ENCODE data around the gene MTMR11.

MTMR11 gene

DNA sequence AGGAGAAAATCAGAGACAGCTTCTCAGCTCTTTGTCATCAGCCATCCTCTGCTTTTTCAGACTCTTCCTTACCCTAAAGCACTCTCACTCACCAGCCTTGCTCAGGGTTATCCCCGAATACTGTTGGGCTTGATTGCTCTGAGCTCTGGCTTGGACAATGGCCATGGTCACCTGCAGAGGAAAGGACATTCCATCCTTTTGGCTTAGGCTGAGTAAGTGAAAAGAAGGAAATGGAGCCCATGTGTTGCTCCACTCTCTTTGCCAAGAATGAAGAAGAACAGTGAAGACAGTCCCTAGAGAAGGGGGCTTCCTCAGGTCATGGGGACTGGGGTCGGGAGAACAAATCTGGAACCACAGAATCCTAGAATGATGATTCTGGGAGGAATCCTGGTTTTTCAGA is 2.3 kb downstream of the MTMR11 start:
- DNase-seq (ENCODE audit: low read depth in 2 of 2) = no peak

DNA sequence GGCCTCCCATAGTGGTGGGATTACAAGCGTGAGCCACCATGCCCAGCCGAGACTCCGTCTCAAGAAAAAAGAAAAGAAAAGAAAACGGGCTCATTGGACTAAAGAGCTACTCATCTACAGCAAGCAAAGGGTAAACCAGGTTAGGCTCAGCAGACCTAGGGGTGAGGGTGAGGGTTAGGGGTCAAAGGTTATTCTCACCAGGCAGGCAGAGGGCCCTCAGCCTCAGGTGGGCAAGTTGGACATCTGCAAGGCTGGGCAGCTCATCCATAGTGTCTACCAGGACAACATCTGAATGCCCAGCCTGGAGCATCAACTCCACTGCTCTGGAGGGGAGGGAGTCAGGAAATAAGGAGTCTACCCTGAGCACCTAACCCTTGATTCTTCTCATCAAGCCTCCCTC is 3.5 kb downstream of the MTMR11 start:
- DNase-seq (ENCODE audit: low read depth in 2 of 2) = no peak

DNA sequence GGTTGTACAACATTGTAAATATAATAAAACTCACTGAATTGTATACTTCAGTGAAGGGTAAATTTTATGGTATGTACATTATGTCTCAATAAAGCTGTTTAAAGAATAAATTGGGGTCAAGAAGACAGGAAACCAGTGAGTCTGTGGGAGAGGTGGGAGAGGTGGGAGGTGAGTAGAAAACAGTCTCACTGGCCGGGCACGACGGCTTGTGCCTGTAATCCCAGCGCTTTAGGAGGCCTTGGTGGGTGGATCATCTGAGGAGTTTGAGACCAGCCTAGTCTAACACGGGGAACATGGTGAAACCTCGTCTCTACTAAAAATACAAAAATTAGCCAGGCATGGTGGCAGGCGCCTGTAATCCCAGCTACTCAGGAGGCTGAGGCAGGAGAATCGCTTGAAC is 4.2 kb downstream of the MTMR11 start:
- no peak for DNase-seq (ENCODE audit: low read depth in 2 of 2)

DNA sequence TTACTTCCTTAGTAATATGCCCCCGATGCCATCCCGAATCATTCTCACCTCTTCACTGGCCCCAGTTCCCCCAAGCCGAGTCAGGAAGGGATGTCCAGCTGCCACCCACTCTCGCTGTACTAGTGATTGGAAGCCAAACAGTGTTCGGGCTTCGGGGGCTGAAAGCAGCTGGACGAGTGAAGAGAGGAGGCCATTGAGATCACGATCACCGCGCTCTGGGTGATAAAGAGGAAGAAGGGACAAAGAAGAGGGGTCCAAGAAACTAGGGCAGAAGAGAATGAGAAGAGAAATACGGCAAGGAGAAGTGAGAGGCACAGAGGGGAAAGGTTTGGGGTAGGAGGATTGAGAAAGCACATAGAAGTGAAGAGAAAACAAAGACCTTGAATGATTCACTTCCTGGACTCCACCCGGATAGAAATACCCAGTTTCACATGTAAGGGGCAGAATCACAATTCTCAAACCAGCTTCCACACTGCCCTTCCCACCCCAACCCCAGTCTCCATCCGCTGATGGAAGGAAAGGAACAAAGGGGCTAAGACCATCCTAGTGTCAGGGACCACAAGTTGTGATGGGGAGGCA is 5.4 kb downstream of the MTMR11 start:
- DNase-seq (ENCODE audit: low read depth in 2 of 2) = no peak

DNA sequence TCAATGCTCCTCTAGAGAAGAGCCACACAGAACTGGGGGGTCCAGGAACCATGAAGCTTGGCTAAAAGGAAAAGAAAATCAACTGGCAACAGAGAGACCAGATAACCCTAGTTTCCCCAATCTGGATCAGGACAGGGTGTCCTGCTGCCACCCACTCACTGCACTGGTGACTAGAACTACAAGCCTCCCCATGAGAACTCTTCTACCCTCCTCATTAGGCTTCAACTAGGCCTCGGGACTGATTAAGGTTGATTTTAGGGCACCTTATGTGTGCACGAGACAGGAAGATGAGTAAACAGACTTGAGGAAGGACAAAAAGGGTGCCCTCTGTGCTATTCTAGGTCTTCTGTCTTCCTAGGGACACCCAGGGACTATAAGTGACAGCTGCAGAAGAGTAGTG is 6.8 kb downstream of the MTMR11 start:
- DNase-seq (ENCODE audit: low read depth in 2 of 2) = no peak

DNA sequence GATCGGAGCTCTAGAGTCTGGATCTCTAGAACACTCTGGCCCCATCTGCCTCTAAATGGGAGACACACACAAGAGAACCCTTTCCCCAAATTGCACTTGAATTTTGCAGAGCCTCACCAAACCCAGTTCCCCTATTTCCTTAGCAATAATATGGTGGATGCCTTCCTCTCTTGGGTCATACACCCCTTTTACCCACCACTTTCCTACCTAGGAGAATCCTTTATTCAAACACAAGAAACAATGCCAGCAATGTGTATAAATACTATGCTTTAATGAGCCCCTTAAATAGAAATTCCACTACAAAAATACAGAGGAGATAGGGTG is 8.3 kb downstream of the MTMR11 start:
- no peak for DNase-seq (ENCODE audit: low read depth in 2 of 2)

DNA sequence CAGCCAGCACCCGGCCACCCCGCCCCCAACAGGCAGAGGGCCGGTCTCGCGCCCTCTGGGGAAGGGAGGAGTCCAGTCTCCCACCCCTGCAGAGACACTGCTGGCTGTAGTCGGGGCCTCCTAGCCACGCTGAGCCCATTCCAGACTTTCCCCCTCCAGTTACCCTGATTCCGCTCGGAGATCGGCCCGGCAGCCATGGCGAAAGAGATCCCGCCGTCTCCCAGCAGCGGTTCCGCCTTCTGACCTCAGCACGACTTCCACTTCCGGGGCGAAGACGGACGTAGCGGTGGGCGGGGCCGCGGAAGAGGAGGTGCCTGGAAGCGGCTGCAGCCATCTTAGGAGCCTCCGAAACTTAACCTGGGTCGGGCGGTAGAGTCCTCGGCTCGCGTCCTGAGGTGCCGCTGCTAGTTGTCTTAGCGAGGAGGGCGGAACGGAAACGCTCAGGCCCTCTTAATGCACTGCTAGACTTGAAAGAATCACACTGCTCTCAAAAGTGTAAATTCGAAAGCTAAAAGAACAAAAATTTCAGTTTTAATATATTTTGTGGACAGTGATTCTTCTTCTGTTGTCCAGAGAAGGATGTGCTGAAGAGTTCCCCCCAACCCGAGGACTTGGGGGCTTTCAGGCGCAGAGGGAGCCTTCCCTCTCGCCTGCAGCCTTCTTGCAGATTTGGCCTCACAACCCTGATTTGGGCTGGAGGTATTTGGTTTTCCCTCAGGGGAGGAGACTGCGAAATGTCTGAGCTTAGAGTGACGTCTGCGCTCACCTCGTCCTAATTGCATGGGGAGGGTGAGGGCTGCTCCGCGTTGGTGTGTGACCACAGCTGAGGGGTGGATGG is 8.9 kb downstream of the MTMR11 start, which contains the start of gene SF3B4:
Gene SF3B4 (minus strand): TSS at position 241 of the 838 bp plus-strand sequence. CDS start 44 bp downstream, at position 197.
- peak; percentile 91 to 93 for DNase-seq (ENCODE audit: low read depth in 2 of 2)

DNA sequence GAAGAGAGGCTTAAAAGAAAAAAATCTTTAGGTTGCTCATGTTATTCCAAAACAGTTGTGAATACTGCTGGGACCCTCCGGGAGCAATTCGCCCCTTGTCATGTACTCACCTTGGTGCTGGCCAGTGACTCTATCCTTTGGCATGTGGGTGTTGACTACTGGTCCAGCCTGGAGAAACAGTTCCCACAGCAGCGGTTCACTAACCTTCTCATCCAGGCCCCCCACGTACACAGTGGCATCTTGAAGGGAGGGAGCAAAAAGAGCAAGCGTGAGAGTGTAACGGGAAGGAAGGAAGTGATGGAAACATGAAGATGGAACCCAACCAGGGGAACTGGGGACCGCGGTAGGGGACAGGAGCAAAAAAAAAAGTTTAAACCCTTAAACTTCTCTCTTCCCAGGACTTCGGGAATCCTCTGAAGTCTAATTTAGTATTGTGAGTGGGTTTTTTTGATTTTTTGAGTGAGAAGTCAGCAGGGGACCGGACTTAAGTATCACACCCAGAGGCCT is 9.6 kb downstream of the MTMR11 start:
- DNase-seq (ENCODE audit: low read depth in 2 of 2) = no peak

DNA sequence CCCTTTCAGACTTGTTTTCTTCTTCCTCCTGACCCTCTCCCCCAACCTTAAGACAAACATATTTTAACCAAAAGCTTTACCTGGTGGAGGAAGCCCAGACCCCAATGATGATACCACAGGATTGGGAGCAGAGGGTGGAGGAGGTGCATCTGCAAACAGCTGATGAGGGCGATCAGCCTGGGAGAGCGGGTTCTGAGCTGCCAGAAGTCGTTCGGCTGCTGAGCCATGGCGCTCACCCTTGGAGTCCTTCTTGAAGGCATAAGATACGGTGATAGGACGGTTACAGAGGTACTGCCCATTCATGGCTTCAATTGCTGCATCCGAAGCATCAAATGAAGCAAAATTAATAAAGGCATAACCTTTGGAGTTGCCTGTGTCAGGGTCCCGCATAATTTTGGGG is 10.4 kb downstream of the MTMR11 start:
- DNase-seq (ENCODE audit: low read depth in 2 of 2) = no peak

DNA sequence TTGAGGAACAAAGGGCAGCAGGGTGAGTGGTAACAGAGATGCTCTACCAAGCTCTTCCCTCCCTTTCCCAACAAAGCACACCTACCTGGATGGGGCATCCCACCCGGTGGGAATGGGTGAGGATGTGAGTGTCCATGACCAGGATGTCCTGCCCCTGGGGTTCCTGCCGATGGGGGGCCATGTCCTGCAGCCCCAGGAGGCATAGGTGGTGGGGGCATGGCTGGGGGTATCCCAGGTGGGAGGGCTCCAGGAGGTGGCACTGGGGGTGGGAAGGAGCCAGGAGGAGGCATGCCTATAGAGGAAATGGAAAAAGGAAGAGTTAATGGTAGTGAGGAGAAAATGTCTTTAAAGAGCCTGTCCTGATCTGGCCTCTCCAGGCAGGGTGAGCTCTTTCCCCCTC is 10.9 kb downstream of the MTMR11 start:
- DNase-seq (ENCODE audit: low read depth in 2 of 2) = no peak

DNA sequence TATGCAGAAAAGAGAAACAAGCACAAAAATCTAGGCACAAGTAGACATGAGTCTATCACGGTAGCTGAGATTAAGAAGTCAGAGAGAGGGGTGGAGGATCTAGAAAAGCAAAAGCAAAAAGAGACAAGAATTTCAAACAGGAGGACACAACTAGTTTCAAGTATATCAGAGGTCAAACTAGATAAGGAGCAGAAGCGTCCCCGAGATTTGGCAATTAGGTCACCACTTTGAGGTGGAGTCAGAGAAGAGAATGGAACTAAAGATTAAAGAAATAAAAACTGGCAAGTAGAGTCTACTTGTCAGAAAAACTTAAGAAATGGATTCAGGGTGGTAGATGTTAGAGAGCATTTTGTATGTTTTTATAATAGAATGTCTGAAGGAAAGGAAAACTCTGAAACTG is 11.3 kb downstream of the MTMR11 start:
- DNase-seq (ENCODE audit: low read depth in 2 of 2) = no peak

DNA sequence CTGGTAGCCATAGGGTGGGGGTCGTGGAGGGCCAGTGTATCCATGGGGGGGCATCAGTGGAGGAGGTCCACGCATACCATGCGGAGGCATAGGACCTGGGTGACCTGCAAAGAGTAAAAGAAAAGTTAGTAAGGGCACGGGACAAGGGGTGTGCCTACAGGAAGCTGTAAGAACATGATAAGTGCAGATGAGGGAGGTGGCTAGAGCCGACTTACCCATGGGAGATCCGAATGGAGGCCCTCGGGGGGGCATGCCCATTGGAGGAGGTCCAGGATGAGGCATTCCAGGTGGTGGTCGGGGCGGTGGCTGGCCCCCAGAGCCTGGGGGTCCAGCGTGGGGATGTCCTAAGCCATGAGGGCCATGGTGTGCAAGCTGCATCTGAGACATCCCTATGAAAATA is 13.1 kb downstream of the MTMR11 start:
- DNase-seq (ENCODE audit: low read depth in 2 of 2) = no peak

DNA sequence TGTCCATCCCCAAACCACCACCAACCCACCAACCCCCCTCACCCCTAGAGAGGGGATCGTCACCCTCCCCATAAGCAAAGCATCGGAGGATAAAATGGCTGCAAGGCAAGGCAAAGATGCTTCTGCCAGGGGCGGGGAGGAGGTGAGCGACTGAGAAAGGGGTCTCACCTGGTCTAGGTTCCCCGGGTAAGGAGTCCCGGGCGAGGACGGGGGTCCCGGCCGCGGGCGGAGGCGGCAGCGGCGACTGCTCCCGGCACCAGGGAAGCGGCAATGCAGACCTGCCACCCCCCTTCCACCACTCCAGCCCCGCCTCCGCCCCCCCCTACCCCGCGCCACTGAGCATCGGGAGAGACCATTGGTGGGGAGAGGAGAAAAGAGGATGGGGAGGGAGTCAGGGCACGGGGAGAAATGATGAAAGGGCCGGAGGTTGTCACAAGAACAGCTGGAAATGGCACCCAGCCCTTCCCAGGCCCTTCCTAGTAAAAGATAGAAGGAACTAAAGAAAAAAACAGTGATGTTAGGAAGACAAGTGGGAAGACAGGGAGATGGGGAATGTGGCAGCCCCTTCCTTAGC is 19.0 kb downstream of the MTMR11 start, which contains the start of gene SV2A:
Gene SV2A (minus strand): TSS at position 274 of the 574 bp plus-strand sequence. CDS start 4,004 bp downstream, outside the sequence.
- DNase-seq (ENCODE audit: low read depth in 2 of 2) = peak; percentile 15 to 40

DNA sequence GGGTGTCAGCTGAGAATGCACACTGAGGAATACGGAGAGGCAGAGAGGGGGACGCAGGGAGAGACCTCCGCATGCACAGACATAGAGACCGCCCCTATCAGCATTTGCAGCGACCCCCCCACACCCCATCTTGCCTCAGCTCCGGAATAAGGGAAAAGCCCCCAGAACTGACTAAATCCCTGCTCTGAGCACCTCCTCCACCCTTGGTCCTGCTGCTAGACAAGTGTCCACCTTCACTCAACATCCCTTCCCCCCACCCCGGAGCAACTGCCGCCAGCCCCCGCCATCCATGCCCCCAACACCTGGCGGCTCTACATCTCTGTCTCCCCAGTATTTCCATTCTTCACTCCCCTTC is 19.8 kb downstream of the MTMR11 start:
- no peak for DNase-seq (ENCODE audit: low read depth in 2 of 2)

DNA sequence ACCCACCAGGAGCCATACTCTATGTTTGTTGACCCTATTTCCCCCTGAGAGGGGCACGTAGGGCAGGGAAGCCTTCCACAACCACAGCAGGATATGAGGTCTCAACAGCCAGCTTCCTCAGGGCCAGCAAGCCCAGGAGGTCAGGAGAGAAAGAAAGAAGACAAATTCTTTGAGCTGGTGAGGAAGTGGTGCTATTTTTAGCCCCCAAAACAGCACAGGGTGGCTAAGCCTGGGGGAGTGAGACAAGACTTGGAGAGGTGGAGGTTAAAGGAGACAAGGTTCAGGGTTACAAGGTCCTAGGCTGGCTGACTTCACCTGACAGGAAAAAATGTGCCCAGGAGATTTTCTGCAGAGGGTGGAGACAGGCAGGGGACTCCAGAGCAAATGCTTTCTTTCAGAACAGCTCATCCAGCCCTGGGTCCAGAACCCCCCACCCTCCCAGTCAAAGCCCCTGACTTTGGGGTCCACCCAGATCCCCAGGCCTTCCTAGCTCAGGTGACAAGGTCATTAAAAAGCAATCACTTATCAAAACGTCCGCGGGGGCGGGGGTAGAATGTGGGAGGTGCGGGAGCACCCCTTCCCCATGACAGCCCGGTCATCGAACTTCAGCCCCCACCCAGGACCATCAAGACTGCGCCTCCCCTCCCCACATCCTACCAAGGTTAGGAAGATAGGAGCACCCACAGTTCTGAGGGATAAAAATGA is 20.3 kb downstream of the MTMR11 start:
- no peak for DNase-seq (ENCODE audit: low read depth in 2 of 2)

DNA sequence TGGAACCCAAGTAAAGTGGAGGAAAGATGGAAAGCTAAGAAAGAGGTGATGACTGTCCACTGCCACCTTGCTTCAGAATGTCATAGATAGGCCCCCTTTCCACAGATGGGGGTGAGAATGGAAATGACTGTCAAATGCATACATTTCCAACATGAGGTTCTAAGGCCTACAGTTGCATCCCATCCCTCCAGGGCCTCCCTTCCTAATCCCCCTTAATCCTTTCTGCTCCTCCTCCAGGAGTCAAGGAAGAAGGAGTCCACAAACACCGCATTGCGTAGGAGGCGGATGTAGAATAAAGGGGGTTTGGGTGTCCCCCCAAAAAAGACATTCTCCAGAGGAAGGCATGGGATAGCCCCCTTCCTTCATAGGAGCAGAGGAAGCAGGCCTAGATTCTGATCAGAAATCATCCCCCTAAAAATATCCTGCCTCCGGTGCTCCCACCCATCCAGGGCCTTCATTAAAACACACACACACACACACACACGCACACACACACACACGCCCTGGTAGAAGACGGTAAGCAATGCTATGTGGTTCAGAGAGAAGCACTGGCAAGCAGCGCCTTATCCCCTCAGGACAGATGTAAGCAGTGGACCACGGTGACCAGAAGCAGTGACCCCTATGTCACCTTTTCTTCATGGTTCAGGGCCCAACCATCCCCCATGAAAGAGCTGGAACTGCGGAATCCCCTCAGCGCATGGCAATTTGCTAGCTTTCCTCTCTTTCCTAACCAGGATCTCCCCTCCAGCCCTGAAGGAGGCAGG is 21.1 kb downstream of the MTMR11 start:
- DNase-seq (ENCODE audit: low read depth in 2 of 2) = no peak

DNA sequence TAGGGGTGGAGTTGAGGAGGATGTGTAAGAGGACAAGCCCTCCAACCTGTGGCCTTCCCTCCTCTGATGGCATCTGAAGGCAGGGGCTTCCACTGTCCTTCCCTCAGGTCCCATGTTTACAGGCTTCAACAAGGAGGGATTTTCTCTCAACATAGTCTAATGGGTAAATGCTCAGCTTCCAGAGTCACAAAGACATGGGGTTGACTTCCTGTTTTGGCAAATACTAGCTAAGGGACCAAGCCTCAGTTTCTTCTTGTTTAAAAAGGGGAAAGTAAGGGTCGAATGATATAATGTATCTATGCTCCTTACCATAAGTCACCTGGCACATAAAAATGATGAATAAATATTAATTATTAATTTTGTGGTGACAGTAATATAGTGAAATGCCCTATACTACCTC is 22.1 kb downstream of the MTMR11 start:
- DNase-seq (ENCODE audit: low read depth in 2 of 2) = no peak

DNA sequence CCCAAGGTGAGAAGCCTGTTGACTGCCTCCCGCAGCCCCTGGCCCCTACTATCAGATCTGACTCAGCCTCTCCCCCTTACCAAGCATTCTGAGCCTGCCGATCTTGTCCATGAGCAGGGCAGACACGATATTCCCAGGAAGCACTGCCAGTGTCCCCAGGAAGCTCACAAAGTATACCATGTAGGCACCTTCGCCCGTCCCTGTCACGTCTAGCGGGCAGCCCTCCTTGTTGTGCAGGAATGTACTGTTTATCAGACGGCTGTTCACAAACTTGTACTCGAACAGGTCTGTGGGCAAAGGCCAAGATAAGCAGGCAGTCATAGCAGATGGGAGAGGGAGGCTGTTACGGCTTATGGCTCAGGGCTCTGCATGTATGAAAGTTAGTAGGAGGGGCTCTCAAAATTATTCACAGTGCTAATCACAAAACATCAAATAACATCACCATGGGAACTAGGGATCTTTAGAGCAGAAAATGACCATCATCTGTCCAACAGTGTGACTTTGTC is 30.1 kb downstream of the MTMR11 start:
- DNase-seq (ENCODE audit: low read depth in 2 of 2) = no peak

DNA sequence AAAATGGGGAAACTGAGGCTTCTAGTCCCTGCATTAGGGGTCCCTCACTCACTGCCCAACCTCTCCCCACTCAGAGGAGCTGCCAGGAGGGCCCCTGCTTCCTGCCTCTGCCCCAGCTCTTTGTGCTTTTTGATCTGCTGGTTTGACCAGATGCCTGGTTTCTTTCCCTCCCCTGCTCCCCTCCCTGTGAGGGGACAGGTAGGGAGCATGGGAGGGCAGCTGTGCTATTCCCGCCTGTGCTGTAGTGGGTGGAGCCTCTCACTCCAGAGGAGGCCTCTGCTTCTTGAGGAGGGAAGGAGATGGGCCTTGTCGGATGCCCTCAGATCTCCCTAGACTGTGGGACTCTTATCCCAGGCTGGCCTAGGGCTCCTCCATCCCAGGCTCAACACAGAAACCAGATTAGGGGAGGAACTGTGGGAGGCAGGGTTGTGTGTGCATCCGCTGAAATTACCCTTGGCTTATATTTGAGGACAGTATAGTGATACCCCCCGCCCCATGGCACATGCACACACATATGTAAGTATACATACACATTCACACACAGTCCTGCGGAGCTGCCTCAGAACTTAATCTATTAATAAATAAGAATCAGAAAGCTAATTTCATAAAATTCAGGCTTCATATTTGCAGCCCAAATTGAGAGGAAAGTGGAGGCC is 32.7 kb downstream of the MTMR11 start:
- no peak for DNase-seq (ENCODE audit: low read depth in 2 of 2)

DNA sequence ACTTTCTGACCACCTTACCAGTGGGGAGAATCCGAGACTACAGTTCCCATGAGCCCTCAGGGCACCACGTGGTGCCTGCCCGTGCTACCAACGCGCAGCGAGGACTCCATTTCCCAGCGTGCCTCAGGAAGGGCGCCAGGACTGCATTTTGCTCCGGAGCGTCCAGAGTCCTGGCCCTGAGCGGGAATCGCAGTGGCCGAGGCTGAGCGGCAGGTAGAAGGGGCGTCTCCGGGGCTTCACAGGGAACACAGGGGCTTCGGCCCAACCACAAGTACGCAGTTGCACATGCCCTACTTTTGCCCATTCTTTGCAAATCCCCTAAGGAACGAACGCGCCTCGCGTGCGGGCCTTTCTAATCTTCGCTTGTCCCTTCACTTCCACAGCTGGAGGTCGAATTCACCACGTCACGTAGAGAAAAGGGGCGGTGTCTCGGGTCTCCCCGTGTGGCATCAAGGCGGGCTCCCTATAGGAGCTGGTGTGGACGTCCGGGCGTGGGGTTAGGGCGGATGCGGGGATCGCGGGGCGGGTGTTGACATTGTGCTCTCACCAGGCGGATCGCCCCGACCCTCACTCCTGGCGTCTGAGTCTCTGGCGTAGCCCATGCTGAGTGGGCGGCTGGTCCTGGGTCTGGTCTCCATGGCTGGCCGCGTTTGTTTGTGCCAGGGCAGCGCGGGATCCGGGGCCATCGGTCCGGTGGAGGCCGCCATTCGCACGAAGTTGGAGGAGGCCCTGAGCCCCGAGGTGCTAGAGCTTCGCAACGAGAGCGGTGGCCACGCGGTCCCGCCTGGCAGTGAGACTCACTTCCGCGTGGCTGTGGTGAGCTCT is 37.0 kb downstream of the MTMR11 start, which contains the start of gene BOLA1:
Gene BOLA1 (plus strand): TSS at position 109 of the 825 bp plus-strand sequence. CDS start 492 bp downstream, at position 601.
- peak; percentile 67 to 68 for DNase-seq (ENCODE audit: low read depth in 2 of 2)

Measured in stimulated activated CD4-positive, alpha-beta T cell treated with anti-CD3 and anti-CD28 coated beads, Interleukin-1b, Interleukin-23, amount 100 ng/mL, for 4 hours (primary cell).